HG02623 (cell line): ENCODE results near the gene ADD3.

ENCODE experiments used
- ATAC-seq: cut with Tn5 transposase; IDR thresholded peaks from one replicate; pipeline ENCODE4 v1.9.1; 2021; ENCODE audit warnings: moderate library complexity; ENCODE audit not compliant: unreplicated experiment

ADD3 gene

GRCh38 chr10:110171032-110171431 lies 163.2 kb downstream of the ADD3 start:
- ATAC-seq: no peak

GRCh38 chr10:110172155-110172554 lies 164.4 kb downstream of the ADD3 start:
- no peak for ATAC-seq

GRCh38 chr10:110174201-110174600 lies 166.4 kb downstream of the ADD3 start:
- ATAC-seq: no peak

GRCh38 chr10:110174816-110175215 lies 167.0 kb downstream of the ADD3 start:
- ATAC-seq: no peak

- ATAC-seq: no peak
Observed at GRCh38 chr10:110175406-110175805, 167.6 kb downstream of the ADD3 start.

GRCh38 chr10:110176141-110177030 lies 168.6 kb downstream of the ADD3 start:
- ATAC-seq: no peak

GRCh38 chr10:110179220-110179619 lies 171.4 kb downstream of the ADD3 start:
- ATAC-seq: no peak

- no peak for ATAC-seq
Observed at GRCh38 chr10:110181451-110181850, 173.7 kb downstream of the ADD3 start.

- ATAC-seq: no peak
Observed at GRCh38 chr10:110181911-110182310, 174.1 kb downstream of the ADD3 start.

- no peak for ATAC-seq
Observed at GRCh38 chr10:110184398-110184797, 176.6 kb downstream of the ADD3 start.
